ENCODE data around the gene GALNTL6. TPM values are rescaled to one million over a fixed set of nuclear protein-coding genes. Genes with fewer than 3 reads are reported as not detected.

GALNTL6 gene
- total and polyA plus RNA-seq, 4 donors, result 0.08 to 0.09 (median 0.09) TPM; not detected in 1

GRCh38 chr4:172357006-172357540, 543.9 kb downstream of the GALNTL6 start:
- DNase-seq (no peak), ATAC-seq (ENCODE audit: insufficient read depth, low FRiP score) (no peak)
- no peak for TF ChIP-seq CTCF (IDR thresholded peaks at IDR 0.05; ENCODE audit: control extremely low read depth, extremely low read depth)
- WGBS, 2 donors, result 83 to 88% methylated on average over 3 of the region's 3 CpGs
- H3K27ac ChIP-seq (ENCODE audit: low read depth in 1 of 2, low read length in 1 of 2), result no peak overlapping the region
- H3K27me3 ChIP-seq (ENCODE audit: control insufficient read depth in 3 of 3, insufficient read depth in 3 of 3, low read length in 2 of 3), result no peaks in the 10 kb centered on the region
- no peak overlapping the region for H3K4me3 ChIP-seq
- no peaks in the 10 kb centered on the region for H3K4me1 ChIP-seq (ENCODE audit: control insufficient read depth in 5 of 5, insufficient read depth in 5 of 5, low read length in 5 of 5)
- H3K9ac ChIP-seq (ENCODE audit: insufficient read depth in 1 of 2, low read length in 2 of 2), result no peak overlapping the region
- H3K9me3 ChIP-seq (ENCODE audit: control insufficient read depth in 4 of 4, insufficient read depth in 3 of 4, low read length in 3 of 4), result no peaks in the 10 kb centered on the region
- no peaks in the 10 kb centered on the region for H3K36me3 ChIP-seq (ENCODE audit: control insufficient read depth in 4 of 4, insufficient read depth in 4 of 4, low read length in 4 of 4)

- Histone ChIP-seq H3K36me3 (ENCODE audit: control insufficient read depth in 4 of 4, insufficient read depth in 4 of 4, low read length in 4 of 4) (no peaks in the 10 kb centered on the region), H3K27ac (ENCODE audit: low read depth in 1 of 2, low read length in 1 of 2) (no peak overlapping the region), H3K4me3 (no peak overlapping the region), H3K9me3 (ENCODE audit: control insufficient read depth in 4 of 4, insufficient read depth in 3 of 4, low read length in 3 of 4) (no peaks in the 10 kb centered on the region), H3K4me1 (ENCODE audit: control insufficient read depth in 5 of 5, insufficient read depth in 5 of 5, low read length in 5 of 5) (no peaks in the 10 kb centered on the region), H3K27me3 (ENCODE audit: control insufficient read depth in 3 of 3, insufficient read depth in 3 of 3, low read length in 2 of 3) (no peaks in the 10 kb centered on the region), H3K9ac (ENCODE audit: insufficient read depth in 1 of 2, low read length in 2 of 2) (no peak overlapping the region)
- WGBS, 2 donors, result 87 to 92% methylated on average over 1 of the region's 1 CpG
- ATAC-seq (ENCODE audit: insufficient read depth, low FRiP score) (no peak), DNase-seq (no peak)
- no peak for TF ChIP-seq CTCF (IDR thresholded peaks at IDR 0.05; ENCODE audit: control extremely low read depth, extremely low read depth)
Observed at GRCh38 chr4:172362569-172362968, 549.4 kb downstream of the GALNTL6 start.

- Histone ChIP-seq H3K36me3 (ENCODE audit: control insufficient read depth in 4 of 4, insufficient read depth in 4 of 4, low read length in 4 of 4) (no peaks in the 10 kb centered on the region), H3K9me3 (ENCODE audit: control insufficient read depth in 4 of 4, insufficient read depth in 3 of 4, low read length in 3 of 4) (peaks cover 0 to 8% (median 0%) of the 10 kb centered on the region in 4 donors), H3K4me3 (no peak overlapping the region), H3K9ac (ENCODE audit: insufficient read depth in 1 of 2, low read length in 2 of 2) (no peak overlapping the region), H3K27me3 (ENCODE audit: control insufficient read depth in 3 of 3, insufficient read depth in 3 of 3, low read length in 2 of 3) (no peaks in the 10 kb centered on the region), H3K27ac (ENCODE audit: low read depth in 1 of 2, low read length in 1 of 2) (no peak overlapping the region), H3K4me1 (ENCODE audit: control insufficient read depth in 5 of 5, insufficient read depth in 5 of 5, low read length in 5 of 5) (no peaks in the 10 kb centered on the region)
- TF ChIP-seq CTCF (IDR thresholded peaks at IDR 0.05; ENCODE audit: control extremely low read depth, extremely low read depth), result no peak
- 90 to 92% methylated on average over 25 of the region's 25 CpGs for WGBS, 2 donors
- ATAC-seq (ENCODE audit: insufficient read depth, low FRiP score) (no peak), DNase-seq (no peak)
Observed at GRCh38 chr4:172369471-172369959, 556.3 kb downstream of the GALNTL6 start.
